ENCODE data around the gene SLC39A3.

The SLC39A3 gene

DNA sequence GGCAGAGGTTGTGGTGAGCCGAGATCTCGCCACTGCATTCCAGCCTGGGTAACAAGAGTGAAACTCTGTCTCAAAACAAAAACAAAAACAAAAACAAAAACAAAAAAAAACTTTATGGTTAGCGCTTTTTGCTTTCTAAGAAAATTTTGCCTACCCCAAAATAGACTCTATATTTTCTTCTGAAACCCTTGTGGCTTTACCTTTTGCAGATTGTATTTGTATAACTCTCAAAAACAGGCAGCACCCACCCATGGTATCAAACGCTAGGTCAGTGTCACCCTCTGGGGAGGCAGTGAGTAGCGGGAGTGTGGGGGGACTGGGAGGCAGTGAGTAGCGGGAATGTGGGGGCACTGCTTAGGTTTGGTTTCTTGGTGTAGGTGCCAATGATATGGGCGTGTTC, 7.5 kb upstream of the SLC39A3 start:
- no peak for DNase-seq (ENCODE audit: low read depth in 2 of 2)

- no peak for DNase-seq (ENCODE audit: low read depth in 2 of 2)
These were observed 4.3 kb upstream of the SLC39A3 start for GRCh38 chr19:2744113-2744512.

DNA sequence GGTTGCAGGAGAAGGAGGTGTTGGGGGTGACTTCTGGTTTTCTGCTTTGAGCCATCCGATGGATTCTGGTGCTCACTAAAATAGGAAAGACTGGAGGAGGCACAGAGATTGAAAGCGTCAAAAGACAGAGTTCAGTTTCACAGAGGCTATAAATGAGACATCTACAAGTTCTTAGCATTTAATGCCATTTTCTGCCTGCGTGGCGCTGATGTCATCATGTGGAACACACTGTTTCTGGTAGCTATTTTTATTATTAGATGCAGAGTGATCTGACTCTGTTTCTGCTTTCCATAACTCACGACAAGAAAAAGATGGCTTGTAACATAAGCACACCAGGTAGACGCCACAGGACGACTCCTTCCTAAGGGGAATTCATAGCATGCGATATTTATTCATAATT, 3.3 kb upstream of the SLC39A3 start:
- DNase-seq (ENCODE audit: low read depth in 2 of 2): no peak

DNA sequence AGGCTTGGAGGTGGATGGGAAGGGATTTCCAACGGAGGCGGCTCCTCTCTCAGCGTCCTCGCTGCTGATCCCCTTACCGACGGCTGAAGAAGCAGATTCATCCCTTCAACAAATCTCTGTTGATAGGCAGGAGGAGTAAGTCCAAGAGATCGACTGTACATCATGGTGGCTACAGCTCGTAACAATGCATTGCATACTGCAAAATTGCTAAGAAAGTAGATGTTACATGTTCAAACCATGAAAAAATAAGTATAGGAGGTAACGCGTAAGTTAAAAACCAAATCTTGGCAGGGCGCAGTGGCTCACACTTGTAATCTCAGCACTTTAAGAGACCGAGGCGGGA, 468 bp upstream of the SLC39A3 start:
- DNase-seq (ENCODE audit: low read depth in 2 of 2): no peak

DNA sequence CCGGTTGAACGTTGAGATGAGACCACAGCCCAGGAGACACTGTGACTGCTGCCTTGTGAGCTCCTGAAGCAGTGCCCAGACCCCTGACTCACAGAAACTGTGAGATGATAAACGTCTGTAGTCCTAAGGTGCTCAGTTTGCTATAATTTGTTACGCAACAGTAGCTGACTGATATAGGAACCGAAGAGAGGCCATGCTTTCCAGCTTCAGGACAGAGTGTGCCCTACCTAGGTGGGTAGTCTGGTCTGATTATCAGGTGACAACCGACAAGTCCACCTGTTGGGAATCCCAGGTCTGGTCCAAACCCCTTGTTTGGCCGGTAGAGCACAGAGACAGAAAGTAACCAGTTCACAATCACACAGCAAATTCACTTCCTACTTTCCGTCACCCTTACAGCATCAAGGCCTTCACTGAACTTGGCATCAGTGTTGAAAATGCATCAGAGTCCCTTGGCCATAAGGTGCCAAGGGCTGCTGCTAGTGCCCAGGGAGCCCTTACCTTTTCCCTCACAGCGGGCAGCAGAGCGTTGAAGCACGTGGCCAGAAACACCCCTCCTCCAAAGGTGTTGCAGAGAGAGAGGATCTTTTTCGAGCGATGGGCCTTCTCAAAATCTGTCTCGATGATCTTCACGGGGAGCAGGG, 3.1 kb downstream of the SLC39A3 start:
- no peak for DNase-seq (ENCODE audit: low read depth in 2 of 2)

GRCh38 chr19:2735374-2735773, 4.4 kb downstream of the SLC39A3 start:
- no peak for DNase-seq (ENCODE audit: low read depth in 2 of 2)

GRCh38 chr19:2734589-2735288, 5.1 kb downstream of the SLC39A3 start:
- no peak for DNase-seq (ENCODE audit: low read depth in 2 of 2)

DNA sequence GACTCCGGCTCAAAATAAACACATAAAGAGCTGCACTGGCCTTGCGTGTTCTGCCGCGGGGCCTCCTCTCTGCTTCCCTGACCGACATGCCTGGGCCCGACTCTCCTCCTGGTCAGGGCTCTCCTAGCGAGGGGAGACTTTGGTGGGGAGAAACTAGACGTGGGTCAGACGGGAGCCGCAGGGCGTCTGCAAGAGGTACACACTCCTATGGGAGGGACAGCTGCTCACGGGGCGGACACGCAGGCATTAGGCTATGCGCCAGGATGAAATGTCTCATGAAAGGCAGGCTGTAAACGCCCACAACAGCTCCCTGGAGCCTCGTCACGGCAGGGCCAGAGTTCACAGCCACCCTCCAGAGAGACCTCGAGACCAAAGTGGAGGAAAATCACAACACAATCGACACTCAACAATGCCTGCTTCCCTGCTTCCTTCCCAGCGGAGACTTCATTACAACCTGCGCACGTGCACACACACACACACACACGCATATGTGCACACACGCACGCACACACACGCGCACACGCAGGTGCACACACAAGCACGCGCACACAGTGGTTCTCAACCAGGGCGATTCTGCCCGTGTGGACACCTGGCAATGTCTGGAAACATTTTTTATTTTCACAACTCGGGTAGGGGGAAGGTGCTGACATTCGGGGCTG, 5.8 kb downstream of the SLC39A3 start:
- no peak for DNase-seq (ENCODE audit: low read depth in 2 of 2)

- DNase-seq (ENCODE audit: low read depth in 2 of 2): no peak
These were observed 6.9 kb downstream of the SLC39A3 start for GRCh38 chr19:2732883-2733282.

GRCh38 chr19:2732157-2732725, 7.6 kb downstream of the SLC39A3 start:
- no peak for DNase-seq (ENCODE audit: low read depth in 2 of 2)

- no peak for DNase-seq (ENCODE audit: low read depth in 2 of 2)
These were observed 8.4 kb downstream of the SLC39A3 start for GRCh38 chr19:2731181-2731995.

GRCh38 chr19:2729943-2730818, 9.6 kb downstream of the SLC39A3 start:
- DNase-seq (ENCODE audit: low read depth in 2 of 2): no peak

DNA sequence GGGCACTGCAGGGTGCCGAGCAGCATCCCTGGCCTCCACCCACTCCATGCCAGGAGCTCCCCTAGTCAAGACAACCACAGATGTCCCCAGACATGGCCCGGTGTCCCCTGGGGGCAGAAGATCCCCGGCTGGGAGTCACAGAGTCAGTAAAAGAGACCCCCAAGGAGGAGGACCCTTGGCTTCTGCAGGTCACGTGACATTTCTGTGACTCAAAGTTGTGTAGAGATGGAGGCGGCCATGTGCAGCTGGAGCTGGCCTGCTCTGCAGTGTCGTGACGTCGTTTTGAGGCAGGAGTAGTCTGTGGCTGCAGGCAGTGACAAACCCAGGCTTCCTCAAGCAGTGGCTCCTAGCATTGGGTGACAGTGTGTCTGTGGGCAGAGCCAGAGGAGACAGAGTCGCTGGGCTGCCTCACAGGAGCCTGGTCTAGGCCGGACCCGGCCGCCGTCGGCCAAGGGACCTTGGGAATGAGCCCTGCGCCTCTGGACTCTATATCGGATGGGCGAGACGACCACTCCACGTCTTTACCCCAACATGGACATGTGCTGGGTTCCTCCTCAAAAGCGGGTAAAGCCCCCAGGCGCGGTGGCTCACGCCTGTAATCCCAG, 10.9 kb downstream of the SLC39A3 start:
- no peak for DNase-seq (ENCODE audit: low read depth in 2 of 2)

- no peak for DNase-seq (ENCODE audit: low read depth in 2 of 2)
These were observed 12.2 kb downstream of the SLC39A3 start for GRCh38 chr19:2727640-2727944.

DNA sequence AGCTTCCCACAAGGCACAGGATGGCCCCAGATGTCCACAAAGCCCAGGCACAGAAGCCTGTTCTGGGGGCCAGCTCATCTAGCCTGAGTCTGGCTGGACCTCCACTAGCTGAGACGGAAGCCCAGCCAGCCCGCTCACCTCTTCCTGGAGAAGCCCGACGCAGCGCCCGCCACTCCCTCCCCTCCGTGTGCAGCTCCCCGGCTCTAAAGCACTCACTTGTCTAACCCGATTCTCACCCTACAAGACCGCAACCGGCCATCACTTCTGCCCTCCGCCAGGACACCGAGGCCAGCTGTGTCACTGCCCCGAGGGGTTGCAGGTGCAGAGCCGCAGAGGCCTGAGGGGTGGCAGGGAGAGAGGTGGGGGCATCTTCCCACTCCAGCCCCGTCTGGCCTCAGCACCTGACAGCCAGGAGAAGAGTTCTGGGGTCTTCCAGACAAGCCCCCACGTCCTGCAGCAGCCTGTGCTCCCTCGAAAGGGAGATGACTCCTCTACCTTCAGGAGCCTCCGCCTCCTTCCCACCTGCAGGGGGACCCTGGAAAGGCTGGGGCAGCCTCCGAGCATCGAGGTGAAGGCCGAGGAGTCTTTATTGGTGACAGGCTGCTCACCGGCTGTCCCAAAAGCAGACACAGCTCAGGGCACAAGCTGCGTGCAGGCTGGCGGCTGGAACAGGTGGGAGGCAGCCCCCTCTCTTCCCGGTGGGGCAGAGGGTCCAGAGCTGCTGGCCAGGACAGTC, 12.7 kb downstream of the SLC39A3 start:
- no peak for DNase-seq (ENCODE audit: low read depth in 2 of 2)

GRCh38 chr19:2726160-2726855, 13.5 kb downstream of the SLC39A3 start:
- DNase-seq (ENCODE audit: low read depth in 2 of 2): no peak

DNA sequence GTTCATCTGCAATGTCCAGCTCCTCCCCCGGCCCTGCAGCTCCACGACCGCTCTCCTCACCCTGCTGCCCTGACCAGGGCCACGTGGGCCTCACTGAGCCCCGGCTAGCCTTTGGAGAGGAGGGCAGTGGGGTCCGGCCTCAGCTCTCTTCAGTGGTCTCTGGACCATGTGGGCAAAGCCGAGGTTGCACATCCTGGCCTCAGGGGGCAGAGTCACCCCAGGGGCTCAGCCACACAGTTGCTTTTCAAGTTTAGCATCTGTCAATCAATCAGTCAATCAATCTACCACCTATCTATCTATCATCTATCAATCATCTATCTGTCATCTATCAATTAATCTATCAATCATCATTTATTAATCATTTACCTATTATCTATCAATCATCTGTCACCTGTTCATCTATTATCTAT, 15.7 kb downstream of the SLC39A3 start:
- DNase-seq (ENCODE audit: low read depth in 2 of 2): no peak

DNA sequence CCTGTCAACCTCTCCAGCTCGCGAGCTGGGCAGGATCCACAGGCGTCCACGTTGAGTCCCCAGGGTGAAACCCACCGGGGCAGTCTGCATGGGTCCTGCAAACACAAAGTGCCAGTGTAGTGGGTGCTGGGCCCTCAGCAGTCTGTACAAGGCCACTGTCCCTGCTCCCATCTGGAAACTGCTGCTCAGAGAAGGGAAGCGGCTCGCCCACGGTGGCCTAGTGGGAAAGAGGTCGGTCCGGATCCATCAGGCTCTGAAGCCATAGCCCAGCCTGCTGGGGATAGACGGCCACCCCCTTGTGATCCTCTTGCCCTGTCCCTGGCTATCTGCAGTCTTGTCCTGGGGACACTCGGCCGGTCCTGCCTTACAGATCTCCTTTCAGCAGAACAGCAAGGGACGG, 16.1 kb downstream of the SLC39A3 start:
- DNase-seq (ENCODE audit: low read depth in 2 of 2): no peak

DNA sequence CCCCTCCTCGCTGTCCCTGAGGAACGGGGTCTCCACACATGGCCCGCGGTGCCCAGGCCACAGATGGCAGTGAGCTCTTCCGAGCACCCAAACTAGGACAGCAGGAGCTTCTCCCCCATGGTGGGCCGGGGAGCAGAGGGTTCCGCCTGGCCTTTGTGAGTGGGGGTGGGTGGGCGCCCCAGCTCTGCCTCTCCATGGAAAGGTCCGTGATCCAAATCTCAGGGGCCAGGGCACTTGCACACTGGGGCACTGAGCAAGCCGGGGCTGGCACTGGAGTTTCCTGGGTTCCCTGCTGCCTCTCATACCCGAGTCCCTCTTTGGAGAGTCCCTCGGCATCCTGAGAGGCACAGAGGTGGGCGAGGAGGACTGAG, 16.5 kb downstream of the SLC39A3 start:
- no peak for DNase-seq (ENCODE audit: low read depth in 2 of 2)
